ENCODE measurements around the gene ZNF536. TPM values are rescaled to one million over a fixed set of nuclear protein-coding genes. Genes with fewer than 3 reads are reported as not detected.

Gene ZNF536
- total and polyA plus RNA-seq, 2 donors (not counting 3 experiments of a cell fraction or from before 2014, with no cell fraction given), result not detected

- Histone ChIP-seq H3K27me3 (ENCODE audit: control insufficient read depth in 2 of 2, insufficient read depth in 2 of 2, low read length in 2 of 2) (no peaks in the 10 kb centered on the region), H3K9me1 (replicated peaks; ENCODE audit: control insufficient read depth, extremely low read depth, insufficient read depth, low read length) (no peaks in the 10 kb centered on the region), H3K4me1 (ENCODE audit: control insufficient read depth, extremely low read depth, insufficient read depth, low read length) (no peaks in the 10 kb centered on the region), H3K27ac (ENCODE audit: insufficient read depth, low read depth, low read length) (no peak overlapping the region), H3K9me3 (replicated peaks; ENCODE audit: control insufficient read depth, insufficient read depth, low read length) (no peaks in the 10 kb centered on the region), H3K4me3 (replicated peaks in 1 of 3; ENCODE audit: insufficient read depth in 1 of 3, low read depth in 1 of 3, low read length in 3 of 3) (no peak overlapping the region), H2AFZ (ENCODE audit: low read depth, low read length) (no peak overlapping the region), H3K36me3 (ENCODE audit: control insufficient read depth in 2 of 2, extremely low read depth in 1 of 2, insufficient read depth in 2 of 2, low read length in 2 of 2) (no peaks in the 10 kb centered on the region), H3K4me2 (ENCODE audit: insufficient read depth, low read length) (no peak overlapping the region), H3K79me2 (ENCODE audit: control insufficient read depth, insufficient read depth, low read length) (no peaks in the 10 kb centered on the region), H4K20me1 (replicated peaks; ENCODE audit: control insufficient read depth, extremely low read depth, insufficient read depth, low read length) (no peaks in the 10 kb centered on the region), H3K9ac (replicated peaks; ENCODE audit: extremely low read depth, insufficient read depth, low read length) (no peak overlapping the region)
- FAIRE-seq, result no peak
- CTCF ChIA-PET, result no interaction called here
- no TSS peak for BruUV-seq (replicated peaks)
- intact Hi-C loops (cut with micrococcal nuclease), result no loop called here
- no peak for TF ChIP-seq MAX (IDR thresholded peaks at IDR 0.05; ENCODE audit: insufficient read depth, insufficient read length)
- dilution Hi-C loops (cut with MboI; ENCODE audit: extremely low pct_ligation_motif_present, low sequenced_read_pairs), result no loop called here
- DNase-seq (ENCODE audit: low read depth, low spot score), result no peak
- POLR2A ChIA-PET, result no interaction called here
These were observed 18.7 kb upstream of the ZNF536 start for GRCh38 chr19:30353394-30353945.

GRCh38 chr19:30355586-30355985 is 16.6 kb upstream of the ZNF536 start:
- ChIA-PET CTCF (no interaction called here), POLR2A (no interaction called here)
- no peaks in the 10 kb centered on the region for H3K9me3 ChIP-seq (replicated peaks; ENCODE audit: control insufficient read depth, insufficient read depth, low read length)
- intact Hi-C loops (cut with micrococcal nuclease) (no loop called here), dilution Hi-C loops (cut with MboI; ENCODE audit: extremely low pct_ligation_motif_present, low sequenced_read_pairs) (no loop called here)
- H3K27ac ChIP-seq (ENCODE audit: insufficient read depth, low read depth, low read length), result no peak overlapping the region
- H3K4me2 ChIP-seq (ENCODE audit: insufficient read depth, low read length), result no peak overlapping the region
- H2AFZ ChIP-seq (ENCODE audit: low read depth, low read length), result no peak overlapping the region
- no peak for DNase-seq (ENCODE audit: low read depth, low spot score)
- no peak for FAIRE-seq
- no peaks in the 10 kb centered on the region for H3K4me1 ChIP-seq (ENCODE audit: control insufficient read depth, extremely low read depth, insufficient read depth, low read length)
- H3K79me2 ChIP-seq (ENCODE audit: control insufficient read depth, insufficient read depth, low read length), result no peaks in the 10 kb centered on the region
- H4K20me1 ChIP-seq (replicated peaks; ENCODE audit: control insufficient read depth, extremely low read depth, insufficient read depth, low read length), result no peaks in the 10 kb centered on the region
- H3K36me3 ChIP-seq (ENCODE audit: control insufficient read depth in 2 of 2, extremely low read depth in 1 of 2, insufficient read depth in 2 of 2, low read length in 2 of 2), result no peaks in the 10 kb centered on the region
- no peaks in the 10 kb centered on the region for H3K9me1 ChIP-seq (replicated peaks; ENCODE audit: control insufficient read depth, extremely low read depth, insufficient read depth, low read length)
- H3K4me3 ChIP-seq (replicated peaks in 1 of 3; ENCODE audit: insufficient read depth in 1 of 3, low read depth in 1 of 3, low read length in 3 of 3), result no peak overlapping the region
- H3K27me3 ChIP-seq (ENCODE audit: control insufficient read depth in 2 of 2, insufficient read depth in 2 of 2, low read length in 2 of 2), result no peaks in the 10 kb centered on the region
- TF ChIP-seq EZH2 (IDR thresholded peaks at IDR 0.05; ENCODE audit: borderline replicate concordance, low read depth, low read length, severe bottlenecking), result no peak
- TF ChIP-seq POLR2AphosphoS5 (IDR thresholded peaks at IDR 0.05; ENCODE audit: insufficient read depth, low read depth, low read length), result no peak
- TF ChIP-seq MAX (IDR thresholded peaks at IDR 0.05; ENCODE audit: insufficient read depth, insufficient read length), result no peak
- no peak for TF ChIP-seq FOS (IDR thresholded peaks at IDR 0.05; ENCODE audit: borderline replicate concordance, insufficient read depth, low read length)
- TF ChIP-seq GATA2 (IDR thresholded peaks at IDR 0.05; ENCODE audit: insufficient read depth, insufficient read length, low read depth, low read length), result no peak
- TF ChIP-seq CTCF (IDR thresholded peaks at IDR 0.05; ENCODE audit: extremely low read depth in 1 of 2, insufficient read depth in 1 of 2, low read depth in 1 of 2, low read length in 2 of 2), result no peak
- TF ChIP-seq MYC (IDR thresholded peaks at IDR 0.05; ENCODE audit: low read depth, low read length), result no peak
- no peak for TF ChIP-seq JUN (IDR thresholded peaks at IDR 0.05; ENCODE audit: borderline replicate concordance, insufficient read depth, insufficient read length, low read depth)
- no peak for TF ChIP-seq POLR2A (IDR thresholded peaks at IDR 0.05; ENCODE audit: low read depth, low read length)
- BruUV-seq (replicated peaks), result no TSS peak
- no peak overlapping the region for H3K9ac ChIP-seq (replicated peaks; ENCODE audit: extremely low read depth, insufficient read depth, low read length)
